Rectal smooth muscle tissue (tissue), 1 donor: ENCODE data around the gene FAM110D.

ENCODE experiments used
- H3K27ac ChIP-seq: one replicate; pipeline ENCODE4 v1.7.0; 2013; ENCODE audit warnings: low read depth, low read length, inconsistent platforms
- H3K27me3 ChIP-seq: one replicate; pipeline ENCODE4 v1.7.0; 2013; ENCODE audit warnings: low read length; ENCODE audit not compliant: control insufficient read depth, insufficient read depth
- H3K36me3 ChIP-seq: one replicate; pipeline ENCODE4 v1.7.0; 2013; ENCODE audit warnings: low read length; ENCODE audit not compliant: control insufficient read depth, insufficient read depth
- H3K4me1 ChIP-seq: one replicate; pipeline ENCODE4 v1.7.0; 2013; ENCODE audit warnings: low read length; ENCODE audit not compliant: control insufficient read depth, insufficient read depth
- H3K4me3 ChIP-seq: one replicate; pipeline ENCODE4 v1.7.0; 2013; ENCODE audit warnings: low read length
- H3K9ac ChIP-seq: one replicate; pipeline ENCODE4 v1.7.0; 2013; ENCODE audit warnings: low read length

Gene FAM110D

GRCh38 chr1:26124418-26125331, 34.2 kb upstream of the FAM110D start:
- H3K36me3 ChIP-seq: peaks cover 3% of the 10 kb centered on the region
- no peak overlapping the region for H3K9ac ChIP-seq
- no peaks in the 10 kb centered on the region for H3K27me3 ChIP-seq
- peaks cover 5% of the 10 kb centered on the region for H3K4me1 ChIP-seq
- no peak overlapping the region for H3K4me3 ChIP-seq
- H3K27ac ChIP-seq: no peak overlapping the region

DNA sequence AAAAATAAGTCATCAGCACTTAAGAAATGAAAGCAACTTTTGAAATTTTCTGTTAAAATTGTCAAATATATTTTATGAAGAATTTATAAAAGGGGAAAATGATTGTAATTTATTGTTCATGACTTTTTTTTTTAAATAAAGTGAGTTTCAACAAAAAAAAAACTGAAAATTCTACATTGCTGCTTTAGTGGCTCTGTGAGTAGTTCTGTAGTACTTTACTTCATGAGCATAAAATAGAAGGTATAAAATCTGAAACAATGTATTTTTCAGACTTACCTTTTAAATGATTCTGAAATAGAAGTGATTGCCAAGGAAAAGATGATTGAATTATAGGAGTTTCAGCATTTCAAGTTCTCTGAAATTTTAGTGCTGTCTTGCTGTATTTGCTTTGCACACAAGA, 33.5 kb upstream of the FAM110D start:
- no peak overlapping the region for H3K4me3 ChIP-seq
- H3K27ac ChIP-seq: no peak overlapping the region
- peaks cover 5% of the 10 kb centered on the region for H3K4me1 ChIP-seq
- no peak overlapping the region for H3K9ac ChIP-seq
- H3K36me3 ChIP-seq: peaks cover 3% of the 10 kb centered on the region
- H3K27me3 ChIP-seq: no peaks in the 10 kb centered on the region

DNA sequence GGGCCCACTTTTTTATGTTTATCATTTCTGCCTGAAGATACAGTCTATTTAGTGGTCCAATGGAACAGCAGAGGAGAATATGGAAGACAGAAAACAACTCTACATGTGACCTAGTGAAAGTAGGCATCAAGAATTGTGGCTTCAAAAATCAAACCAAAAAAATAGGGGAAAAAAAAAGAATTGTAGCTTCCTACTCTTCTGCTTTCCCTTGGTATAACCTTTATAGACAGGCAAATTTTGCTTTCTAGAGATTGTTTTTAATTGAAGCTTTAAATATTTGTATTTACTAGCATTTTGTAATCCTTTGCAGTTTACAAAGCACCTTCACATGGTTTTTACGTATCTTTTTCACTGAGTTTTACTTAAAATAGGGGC, 32.9 kb upstream of the FAM110D start:
- H3K4me3 ChIP-seq: no peak overlapping the region
- H3K4me1 ChIP-seq: peaks cover 5% of the 10 kb centered on the region
- no peak overlapping the region for H3K27ac ChIP-seq
- peaks cover 3% of the 10 kb centered on the region for H3K36me3 ChIP-seq
- no peaks in the 10 kb centered on the region for H3K27me3 ChIP-seq
- H3K9ac ChIP-seq: no peak overlapping the region

- no peak overlapping the region for H3K27ac ChIP-seq
- H3K4me3 ChIP-seq: peak overlapping the region; percentile 41
- peaks cover 3% of the 10 kb centered on the region for H3K36me3 ChIP-seq
- H3K9ac ChIP-seq: no peak overlapping the region
- no peaks in the 10 kb centered on the region for H3K27me3 ChIP-seq
- H3K4me1 ChIP-seq: peaks cover 5% of the 10 kb centered on the region
Observed at GRCh38 chr1:26126321-26127084, 32.4 kb upstream of the FAM110D start.

- H3K4me1 ChIP-seq: no peaks in the 10 kb centered on the region
Observed at GRCh38 chr1:26127235-26128163, 31.4 kb upstream of the FAM110D start.

DNA sequence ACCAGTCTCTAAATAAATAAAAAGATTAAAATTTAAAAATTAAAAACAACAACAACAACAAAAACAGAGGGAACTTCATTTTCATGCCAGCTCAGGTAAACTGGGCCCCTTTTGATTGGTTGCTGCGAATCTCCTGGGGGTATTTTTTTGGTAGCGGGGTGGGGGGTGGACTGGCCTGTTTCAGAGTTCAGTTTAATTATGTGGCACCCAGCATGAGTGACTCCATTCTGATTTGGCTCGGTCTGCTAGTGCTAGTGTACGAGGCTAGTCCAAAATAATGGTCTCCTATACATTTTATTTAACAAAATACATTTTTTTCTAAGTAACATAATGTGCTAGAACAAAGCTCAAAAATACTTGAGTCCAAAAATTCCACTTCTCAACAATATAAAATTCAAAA, 29.1 kb upstream of the FAM110D start:
- Histone ChIP-seq H3K36me3 (no peaks in the 10 kb centered on the region), H3K27ac (no peak overlapping the region), H3K4me1 (no peaks in the 10 kb centered on the region), H3K27me3 (no peaks in the 10 kb centered on the region), H3K9ac (no peak overlapping the region), H3K4me3 (no peak overlapping the region)

More at GRCh38 chr1:26127235-26128163, 31.4 kb upstream of the FAM110D start:
- H3K36me3 ChIP-seq: no peaks in the 10 kb centered on the region
- no peaks in the 10 kb centered on the region for H3K27me3 ChIP-seq
- no peak overlapping the region for H3K27ac ChIP-seq
- H3K4me3 ChIP-seq: peak overlapping the region; percentile 41
- peak overlapping the region; percentile 38 for H3K9ac ChIP-seq

GRCh38 chr1:26130695-26131094, 28.2 kb upstream of the FAM110D start:
- Histone ChIP-seq H3K4me3 (no peak overlapping the region), H3K36me3 (no peaks in the 10 kb centered on the region), H3K27ac (no peak overlapping the region), H3K9ac (no peak overlapping the region), H3K4me1 (no peaks in the 10 kb centered on the region), H3K27me3 (no peaks in the 10 kb centered on the region)

DNA sequence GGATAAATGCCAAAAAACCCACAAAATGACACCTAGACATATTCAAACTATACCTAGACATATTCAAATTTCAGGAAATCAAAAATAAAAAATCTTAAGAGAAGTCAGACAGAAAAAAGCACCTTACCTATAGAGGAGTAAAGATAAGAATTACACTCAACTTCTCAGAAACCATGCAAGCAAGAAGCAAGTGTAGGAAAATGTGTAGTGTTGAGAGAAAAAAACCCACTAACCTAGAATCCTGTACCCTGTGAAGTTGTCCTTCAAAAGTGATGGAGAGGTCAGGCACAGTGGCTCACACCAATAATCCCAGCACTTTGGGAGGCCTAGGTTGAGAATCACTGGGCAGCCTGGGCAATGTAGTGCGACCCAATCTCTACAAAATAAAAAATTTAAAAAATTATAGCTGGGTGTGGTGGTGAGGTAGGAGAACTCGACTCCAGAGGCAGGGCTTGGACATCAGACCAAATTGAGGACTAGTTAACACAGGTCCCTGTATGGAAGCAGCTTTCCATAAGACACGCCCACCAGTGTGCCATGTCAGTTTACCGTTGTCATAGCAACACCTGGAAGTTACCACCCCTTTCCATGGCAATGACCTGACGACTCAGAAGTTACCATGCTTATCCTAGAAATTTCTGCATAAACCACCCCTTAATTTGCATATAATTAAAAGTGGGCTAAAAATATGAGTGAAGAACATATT, 26.6 kb upstream of the FAM110D start:
- Histone ChIP-seq H3K4me3 (no peak overlapping the region), H3K27me3 (no peaks in the 10 kb centered on the region), H3K4me1 (no peaks in the 10 kb centered on the region), H3K27ac (no peak overlapping the region), H3K9ac (no peak overlapping the region), H3K36me3 (no peaks in the 10 kb centered on the region)

GRCh38 chr1:26132834-26133167, 26.1 kb upstream of the FAM110D start:
- Histone ChIP-seq H3K9ac (no peak overlapping the region), H3K27ac (no peak overlapping the region), H3K4me1 (no peaks in the 10 kb centered on the region), H3K4me3 (no peak overlapping the region), H3K27me3 (no peaks in the 10 kb centered on the region), H3K36me3 (no peaks in the 10 kb centered on the region)

DNA sequence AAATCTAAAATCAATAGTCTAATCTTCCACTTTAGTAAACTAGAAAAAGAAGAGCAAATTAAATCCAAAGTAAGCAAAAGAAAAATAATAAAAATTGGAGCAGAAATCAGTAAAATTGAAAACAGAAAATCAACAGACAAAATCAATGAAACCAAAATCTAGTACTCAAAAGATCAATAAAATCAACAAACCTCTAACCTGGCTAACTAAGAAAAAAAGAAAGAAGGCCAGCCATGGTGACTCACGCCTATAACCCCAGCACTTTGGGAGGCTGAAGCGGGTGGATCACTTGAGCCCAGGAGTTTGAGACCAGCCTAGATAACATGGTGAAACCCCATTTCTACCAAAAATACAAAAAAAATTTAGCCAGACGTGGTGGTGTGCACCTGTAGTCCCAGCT, 24.4 kb upstream of the FAM110D start:
- Histone ChIP-seq H3K27me3 (no peaks in the 10 kb centered on the region), H3K36me3 (no peaks in the 10 kb centered on the region), H3K4me3 (no peak overlapping the region), H3K9ac (no peak overlapping the region), H3K27ac (no peak overlapping the region), H3K4me1 (no peaks in the 10 kb centered on the region)

GRCh38 chr1:26138974-26139558, 19.8 kb upstream of the FAM110D start:
- H3K27ac ChIP-seq: no peak overlapping the region

More at GRCh38 chr1:26138974-26139558, 19.8 kb upstream of the FAM110D start:
- Histone ChIP-seq H3K4me1 (no peaks in the 10 kb centered on the region), H3K36me3 (no peaks in the 10 kb centered on the region), H3K27me3 (no peaks in the 10 kb centered on the region), H3K9ac (no peak overlapping the region), H3K4me3 (no peak overlapping the region)
